Colonic mucosa (tissue), 4 donors: Measurements from ENCODE around the gene COIL. TPM values are rescaled to one million over a fixed set of nuclear protein-coding genes. Genes with fewer than 3 reads are reported as not detected.

Source experiments
- DNase-seq: peaks from one replicate; pipeline ENCODE4 v3.0.0-alpha.2; 2020
- H3K27ac ChIP-seq: fragments of 200-600 bp; one replicate; pipeline ENCODE4 v1.8.0; 2021
- H3K27me3 ChIP-seq: fragments of 200-600 bp; one replicate; pipeline ENCODE4 v1.8.0; 2021
- H3K36me3 ChIP-seq: fragments of 200-600 bp; one replicate; pipeline ENCODE4 v1.8.0; 2021
- H3K4me1 ChIP-seq: fragments of 200-600 bp; one replicate; pipeline ENCODE4 v1.8.0; 2021; ENCODE audit warnings: mild to moderate bottlenecking
- H3K4me3 ChIP-seq: fragments of 200-600 bp; one replicate; pipeline ENCODE4 v1.8.0; 2021
- H3K9ac ChIP-seq, 2 donors: one replicate each; pipeline ENCODE4 v1.7.0; 2013; ENCODE audit warnings: control low read depth in 2 of 2, low read depth in 2 of 2, low read length in 2 of 2
- H3K9me3 ChIP-seq: fragments of 200-600 bp; one replicate; pipeline ENCODE4 v1.8.0; 2021
- CTCF ChIP-seq: fragments of 200-600 bp; IDR thresholded peaks from one replicate; pipeline ENCODE4 v1.8.0; 2022; ENCODE audit warnings: antibody characterized with exemption, mild to moderate bottlenecking
- intact Hi-C: fragments of 100-400 bp; cut with DNase I; formaldehyde crosslinking; loops from one replicate; pipeline ENCODE4 v1.14.1; 2022
- total RNA-seq, 2 donors: library from RNA; stranded (reverse); fragmentation: NEBNext Ultra II Directional in 1 of 2; extraction: Animal tissue kit (Norgen Biotek cat#: 25700) in 1 of 2; gene quantifications; one replicate each; pipeline ENCODE4 v1.2.1, GENCODE V29; 2021
- donor health status: healthy.
- donor health status: DM: no; HTN: no; CAD: no.
- donor health status: DM: no; HTN: no; CAD: no.

Gene COIL
- total RNA-seq, 2 donors from 2014 or later = 14.1 to 14.8 TPM

DNA sequence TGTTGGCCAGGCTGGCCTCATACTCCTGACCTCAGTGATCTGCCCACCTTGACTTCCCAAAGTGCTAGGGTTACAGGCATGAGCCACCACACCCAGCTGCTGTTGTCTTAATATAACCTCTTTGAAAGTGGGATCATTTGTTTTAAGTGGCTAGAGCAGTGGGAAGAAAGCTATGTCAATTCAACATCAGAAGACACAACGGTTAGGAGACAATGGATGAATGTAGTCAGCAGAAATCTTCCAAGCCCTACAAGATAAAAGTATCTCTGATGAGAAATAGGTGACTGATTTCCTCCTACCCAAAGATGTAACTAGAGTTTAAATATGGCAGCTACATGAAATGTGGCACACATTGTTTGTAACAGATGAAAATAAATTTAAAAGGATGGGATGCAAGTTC is 27.0 kb downstream of the COIL start:
- Histone ChIP-seq H3K4me1 (no peaks in the 10 kb centered on the region), H3K9me3 (no peaks in the 10 kb centered on the region), H3K4me3 (no peak overlapping the region), H3K9ac (no peak overlapping the region), H3K27me3 (no peaks in the 10 kb centered on the region), H3K27ac (no peak overlapping the region), H3K36me3 (no peaks in the 10 kb centered on the region)
- no peak for TF ChIP-seq CTCF
- no peak for DNase-seq
- intact Hi-C loops = no loop called here

DNA sequence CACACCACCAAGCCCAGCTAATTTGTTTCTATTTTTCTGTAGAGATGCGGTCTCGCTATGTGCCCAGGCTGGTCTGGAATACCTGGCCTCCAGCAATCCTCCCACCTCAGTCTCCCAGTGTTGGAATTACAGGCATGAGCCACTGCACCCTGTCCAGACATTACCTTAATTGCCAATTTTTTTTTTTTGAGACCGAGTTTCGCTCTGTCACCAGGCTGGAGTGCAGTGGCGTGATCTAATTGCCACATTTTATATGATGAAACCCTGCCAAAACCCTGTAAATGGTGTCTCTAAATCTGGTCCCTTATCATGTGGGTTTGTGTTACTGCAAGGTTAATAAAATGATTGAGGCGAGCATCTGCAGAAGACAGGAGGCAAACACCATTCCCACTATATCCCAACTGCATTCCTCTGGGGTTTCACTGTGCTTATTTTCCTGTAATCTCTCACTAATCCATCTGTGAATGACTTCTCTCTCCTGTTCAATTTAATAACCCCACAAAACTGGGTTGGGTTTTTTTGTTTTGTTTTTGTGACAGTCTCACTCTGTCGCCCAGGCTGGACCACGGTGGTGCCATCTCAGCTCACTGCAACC is 27.6 kb downstream of the COIL start:
- intact Hi-C loops = no loop called here
- no peak for DNase-seq
- H3K9me3 ChIP-seq = no peaks in the 10 kb centered on the region
- no peak overlapping the region for H3K4me3 ChIP-seq
- H3K27me3 ChIP-seq = no peaks in the 10 kb centered on the region
- no peak overlapping the region for H3K27ac ChIP-seq
- H3K4me1 ChIP-seq = no peaks in the 10 kb centered on the region
- no peak overlapping the region for H3K9ac ChIP-seq
- no peaks in the 10 kb centered on the region for H3K36me3 ChIP-seq
- TF ChIP-seq CTCF = no peak

- H3K9me3 ChIP-seq = no peaks in the 10 kb centered on the region
- no peak overlapping the region for H3K4me3 ChIP-seq
- no peaks in the 10 kb centered on the region for H3K27me3 ChIP-seq
- intact Hi-C loops = no loop called here
- H3K36me3 ChIP-seq = no peaks in the 10 kb centered on the region
- H3K27ac ChIP-seq = no peak overlapping the region
- no peak for TF ChIP-seq CTCF
- no peak overlapping the region for H3K9ac ChIP-seq
- no peaks in the 10 kb centered on the region for H3K4me1 ChIP-seq
- no peak for DNase-seq
Measured at GRCh38 chr17:56930739-56931337, 30.0 kb downstream of the COIL start.

GRCh38 chr17:56929362-56929969 is 31.4 kb downstream of the COIL start:
- no peak overlapping the region for H3K9ac ChIP-seq
- H3K4me3 ChIP-seq = no peak overlapping the region
- no peak for TF ChIP-seq CTCF
- no peaks in the 10 kb centered on the region for H3K9me3 ChIP-seq
- H3K27ac ChIP-seq = no peak overlapping the region
- no peaks in the 10 kb centered on the region for H3K27me3 ChIP-seq
- intact Hi-C loops = no loop called here
- DNase-seq = no peak
- H3K36me3 ChIP-seq = no peaks in the 10 kb centered on the region
- H3K4me1 ChIP-seq = no peaks in the 10 kb centered on the region

DNA sequence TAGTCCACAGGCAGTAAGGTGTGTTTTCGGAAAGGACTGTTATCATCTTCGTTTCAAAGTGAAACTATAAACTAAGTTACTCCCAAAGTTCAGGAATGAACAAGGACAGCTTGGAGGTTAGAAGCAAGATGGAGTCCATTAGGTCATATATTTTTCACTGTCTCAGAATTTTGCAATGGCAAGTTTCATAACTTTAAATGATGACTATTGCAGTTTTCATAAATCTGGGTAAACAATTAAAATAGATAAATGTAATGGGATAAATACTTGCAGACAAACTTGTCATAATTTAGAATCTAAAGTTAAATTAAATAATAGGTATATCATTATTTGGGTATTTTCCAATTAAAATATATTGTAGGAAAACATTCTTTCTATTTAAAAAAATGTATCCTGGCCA is 32.3 kb downstream of the COIL start:
- intact Hi-C loops = no loop called here
- Histone ChIP-seq H3K4me1 (no peaks in the 10 kb centered on the region), H3K36me3 (no peaks in the 10 kb centered on the region), H3K9ac (no peak overlapping the region), H3K4me3 (no peak overlapping the region), H3K27me3 (no peaks in the 10 kb centered on the region), H3K9me3 (no peaks in the 10 kb centered on the region), H3K27ac (no peak overlapping the region)
- no peak for TF ChIP-seq CTCF
- DNase-seq = no peak
